ENCODE measurements around the gene THAP4.

THAP4 gene

GRCh38 chr2:241561832-241562231 is 75.1 kb downstream of the THAP4 start:
- DNase-seq = no peak

GRCh38 chr2:241560883-241561474 is 76.0 kb downstream of the THAP4 start:
- DNase-seq = no peak

GRCh38 chr2:241560162-241560882 is 76.6 kb downstream of the THAP4 start:
- no peak for DNase-seq

- DNase-seq = no peak
These were observed 77.4 kb downstream of the THAP4 start for GRCh38 chr2:241559323-241560161.

- DNase-seq = peak; percentile 34
These were observed 78.2 kb downstream of the THAP4 start, which contains the start of gene BOK for GRCh38 chr2:241558532-241559322. Gene BOK, plus strand, starts transcription at chr2:241558745. Its CDS starts 739 bp downstream, at chr2:241559484.

- no peak for DNase-seq
These were observed 80.2 kb downstream of the THAP4 start for GRCh38 chr2:241556746-241557145.

- peak; percentile 31 for DNase-seq
These were observed 81.2 kb downstream of the THAP4 start for GRCh38 chr2:241555711-241556110.

- DNase-seq = no peak
These were observed 82.2 kb downstream of the THAP4 start for GRCh38 chr2:241554610-241555322.

GRCh38 chr2:241553981-241554380 is 83.0 kb downstream of the THAP4 start:
- DNase-seq = no peak

GRCh38 chr2:241553512-241553830 is 83.5 kb downstream of the THAP4 start:
- no peak for DNase-seq

- DNase-seq = no peak
These were observed 84.8 kb downstream of the THAP4 start for GRCh38 chr2:241551998-241552737.

- DNase-seq = no peak
These were observed 85.4 kb downstream of the THAP4 start for GRCh38 chr2:241551599-241551997.

GRCh38 chr2:241550616-241551580 is 86.1 kb downstream of the THAP4 start:
- DNase-seq = no peak

- no peak for DNase-seq
These were observed 88.5 kb downstream of the THAP4 start for GRCh38 chr2:241548451-241548835.

GRCh38 chr2:241547781-241548450 is 89.0 kb downstream of the THAP4 start:
- DNase-seq = no peak

GRCh38 chr2:241546771-241547498 is 90.0 kb downstream of the THAP4 start:
- DNase-seq = no peak

GRCh38 chr2:241545523-241546473 is 91.2 kb downstream of the THAP4 start:
- no peak for DNase-seq

- DNase-seq = no peak
These were observed 91.9 kb downstream of the THAP4 start for GRCh38 chr2:241545106-241545505.

Data from DMS153 (cell line).